ENCODE data around the gene SF1. TPM values are rescaled to one million over a fixed set of nuclear protein-coding genes. Genes with fewer than 3 reads are reported as not detected.

Gene SF1
- polyA plus RNA-seq, 1 experiment = 56.8 TPM

DNA sequence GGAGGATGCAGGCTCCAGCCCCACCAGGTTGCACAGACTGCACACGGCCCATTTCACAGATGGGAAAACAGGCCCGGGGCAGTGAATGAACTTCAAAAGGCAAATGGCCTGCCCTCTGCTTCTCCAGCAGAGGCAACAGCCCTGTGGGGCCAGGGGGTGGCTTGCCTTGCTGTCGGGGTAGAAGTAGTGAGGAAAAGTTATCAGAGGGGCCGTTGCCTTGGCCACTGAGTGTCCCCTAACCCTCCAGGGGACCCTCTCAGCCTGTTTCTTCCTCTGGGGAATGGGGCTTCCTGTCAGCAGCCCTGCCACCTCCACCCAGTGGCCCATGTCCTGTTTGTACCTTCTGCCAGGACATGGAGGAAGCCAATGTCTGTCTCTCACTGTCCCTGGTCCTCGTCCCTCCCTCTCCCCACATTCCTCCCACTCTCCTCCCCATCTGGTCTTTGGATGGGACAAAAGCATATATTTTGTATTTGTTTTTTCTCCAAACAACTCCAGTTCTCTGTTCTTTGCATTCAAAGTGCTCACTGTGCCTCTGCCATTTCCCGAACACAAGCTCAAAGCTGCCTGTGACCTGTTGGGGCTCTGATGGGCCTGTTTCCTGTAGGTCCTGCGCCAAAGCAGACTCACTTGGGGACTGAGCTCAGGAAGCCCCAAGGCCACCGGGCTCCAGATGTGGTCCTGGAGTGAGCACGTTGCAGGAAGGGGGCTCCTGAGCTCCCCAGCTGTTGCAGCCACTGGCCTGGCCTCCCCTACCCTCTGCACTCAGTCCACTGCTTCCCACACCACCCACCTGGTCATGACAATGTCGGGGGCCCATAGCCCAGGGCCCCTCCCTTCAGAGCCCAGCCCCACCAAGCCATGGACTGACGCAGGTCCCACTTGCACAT, 15.2 kb upstream of the SF1 start:
- DNase-seq (ENCODE audit: low read depth, low spot score) = no peak
- TF ChIP-seq, protein P1, sequence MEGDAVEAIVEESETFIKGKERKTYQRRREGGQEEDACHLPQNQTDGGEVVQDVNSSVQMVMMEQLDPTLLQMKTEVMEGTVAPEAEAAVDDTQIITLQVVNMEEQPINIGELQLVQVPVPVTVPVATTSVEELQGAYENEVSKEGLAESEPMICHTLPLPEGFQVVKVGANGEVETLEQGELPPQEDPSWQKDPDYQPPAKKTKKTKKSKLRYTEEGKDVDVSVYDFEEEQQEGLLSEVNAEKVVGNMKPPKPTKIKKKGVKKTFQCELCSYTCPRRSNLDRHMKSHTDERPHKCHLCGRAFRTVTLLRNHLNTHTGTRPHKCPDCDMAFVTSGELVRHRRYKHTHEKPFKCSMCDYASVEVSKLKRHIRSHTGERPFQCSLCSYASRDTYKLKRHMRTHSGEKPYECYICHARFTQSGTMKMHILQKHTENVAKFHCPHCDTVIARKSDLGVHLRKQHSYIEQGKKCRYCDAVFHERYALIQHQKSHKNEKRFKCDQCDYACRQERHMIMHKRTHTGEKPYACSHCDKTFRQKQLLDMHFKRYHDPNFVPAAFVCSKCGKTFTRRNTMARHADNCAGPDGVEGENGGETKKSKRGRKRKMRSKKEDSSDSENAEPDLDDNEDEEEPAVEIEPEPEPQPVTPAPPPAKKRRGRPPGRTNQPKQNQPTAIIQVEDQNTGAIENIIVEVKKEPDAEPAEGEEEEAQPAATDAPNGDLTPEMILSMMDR (IDR thresholded peaks at IDR 0.05; ENCODE audit: low read depth, low read length) = no peak
- H3K9me3 ChIP-seq (ENCODE audit: control insufficient read depth, insufficient read depth, low read length) = no peaks in the 10 kb centered on the region
- H3K4me3 ChIP-seq (ENCODE audit: low read depth, low read length) = no peak overlapping the region
- H3K27ac ChIP-seq (ENCODE audit: low read depth, low read length) = no peak overlapping the region
- ChIA-PET CTCF (no interaction called here), POLR2A (no interaction called here)
- H3K27me3 ChIP-seq (ENCODE audit: control insufficient read depth, insufficient read depth, low read length) = no peaks in the 10 kb centered on the region

- Histone ChIP-seq H3K27ac (ENCODE audit: low read depth, low read length) (no peak overlapping the region), H3K27me3 (ENCODE audit: control insufficient read depth, insufficient read depth, low read length) (no peaks in the 10 kb centered on the region), H3K9me3 (ENCODE audit: control insufficient read depth, insufficient read depth, low read length) (no peaks in the 10 kb centered on the region), H3K4me3 (ENCODE audit: low read depth, low read length) (no peak overlapping the region)
- POLR2A ChIA-PET = no interaction called here
- CTCF ChIA-PET = no interaction called here
- no peak for DNase-seq (ENCODE audit: low read depth, low spot score)
- TF ChIP-seq, protein P1 (IDR thresholded peaks at IDR 0.05; ENCODE audit: low read depth, low read length) = no peak
These were observed 14.1 kb upstream of the SF1 start for GRCh38 chr11:64792482-64792881.

- no peak for DNase-seq (ENCODE audit: low read depth, low spot score)
- no peak overlapping the region for H3K4me3 ChIP-seq (ENCODE audit: low read depth, low read length)
- H3K27me3 ChIP-seq (ENCODE audit: control insufficient read depth, insufficient read depth, low read length) = no peaks in the 10 kb centered on the region
- TF ChIP-seq, protein P1 (IDR thresholded peaks at IDR 0.05; ENCODE audit: low read depth, low read length) = no peak
- ChIA-PET CTCF (no interaction called here), POLR2A (no interaction called here)
- H3K27ac ChIP-seq (ENCODE audit: low read depth, low read length) = no peak overlapping the region
- no peaks in the 10 kb centered on the region for H3K9me3 ChIP-seq (ENCODE audit: control insufficient read depth, insufficient read depth, low read length)
These were observed 13.5 kb upstream of the SF1 start for GRCh38 chr11:64791781-64792291.

DNA sequence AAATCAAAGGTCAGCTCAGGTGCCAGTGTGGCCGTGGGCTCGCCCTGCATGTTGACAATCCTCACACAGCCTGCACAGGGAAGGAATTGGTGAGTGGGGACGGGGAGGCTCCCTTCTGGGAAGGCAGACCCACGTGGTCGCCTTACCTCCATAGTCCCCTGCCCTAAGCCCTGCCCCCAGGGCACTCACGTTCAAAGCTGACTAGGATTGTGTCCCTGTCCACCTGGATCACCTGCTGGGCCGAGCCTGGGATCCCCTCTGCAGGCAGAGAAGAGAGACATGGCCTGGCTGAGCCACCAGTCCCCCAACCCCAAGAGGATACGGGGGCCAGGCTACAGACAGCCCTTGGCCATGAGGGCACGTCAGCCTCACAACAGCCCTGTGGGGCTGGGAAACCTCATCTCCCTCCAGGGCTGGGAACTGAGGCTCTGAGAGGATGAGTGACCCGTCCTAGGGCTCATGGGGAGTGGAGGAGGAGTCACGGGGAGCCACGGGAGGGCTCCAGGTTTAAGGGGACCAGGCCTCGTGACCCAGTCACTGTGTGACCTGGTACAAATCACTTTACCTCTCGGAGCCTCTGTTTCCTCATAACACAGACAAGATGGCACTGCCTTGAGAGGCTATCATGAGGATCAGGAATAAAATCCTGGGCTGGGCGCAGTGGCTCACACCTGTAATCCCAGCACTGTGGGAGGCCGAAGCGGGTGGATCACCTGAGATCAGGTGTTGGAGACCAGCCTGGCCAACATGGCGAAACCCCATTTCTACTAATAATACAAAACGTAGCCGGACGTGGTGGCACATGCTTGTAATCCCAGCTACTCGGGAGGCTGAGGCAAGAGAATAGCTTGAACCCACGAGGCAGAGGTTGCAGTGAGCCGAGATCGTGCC, 12.1 kb upstream of the SF1 start:
- DNase-seq (ENCODE audit: low read depth, low spot score) = no peak
- ChIA-PET POLR2A (no interaction called here), CTCF (no interaction called here)
- TF ChIP-seq, protein P1 (IDR thresholded peaks at IDR 0.05; ENCODE audit: low read depth, low read length) = no peak
- Histone ChIP-seq H3K27ac (ENCODE audit: low read depth, low read length) (no peak overlapping the region), H3K9me3 (ENCODE audit: control insufficient read depth, insufficient read depth, low read length) (no peaks in the 10 kb centered on the region), H3K27me3 (ENCODE audit: control insufficient read depth, insufficient read depth, low read length) (no peaks in the 10 kb centered on the region), H3K4me3 (ENCODE audit: low read depth, low read length) (no peak overlapping the region)
